Measurements from ENCODE around the gene PCCB.

The PCCB gene

DNA sequence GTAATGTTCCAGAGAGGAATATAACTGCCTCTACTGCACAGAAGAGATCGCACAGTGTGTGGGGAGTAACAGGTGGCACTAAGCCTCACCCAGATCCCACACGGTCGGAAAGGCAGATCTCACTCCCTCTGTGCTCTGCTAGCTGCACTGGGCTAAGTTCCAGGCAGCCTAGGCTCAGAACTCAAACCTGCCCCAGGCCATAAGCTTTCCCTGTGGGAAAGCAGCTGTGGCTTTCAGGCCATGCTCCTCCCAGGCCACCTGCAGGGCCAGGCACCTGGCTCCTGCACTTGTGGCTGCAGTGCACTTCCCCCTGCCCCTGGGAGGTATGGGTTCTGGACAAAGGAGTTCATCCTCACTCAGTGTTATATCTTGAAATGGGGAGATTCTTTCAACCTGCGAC is 27.5 kb downstream of the PCCB start:
- H3K4me3 ChIP-seq (ENCODE audit: low read depth, low read length) = no peak overlapping the region
- TF ChIP-seq, protein P1, sequence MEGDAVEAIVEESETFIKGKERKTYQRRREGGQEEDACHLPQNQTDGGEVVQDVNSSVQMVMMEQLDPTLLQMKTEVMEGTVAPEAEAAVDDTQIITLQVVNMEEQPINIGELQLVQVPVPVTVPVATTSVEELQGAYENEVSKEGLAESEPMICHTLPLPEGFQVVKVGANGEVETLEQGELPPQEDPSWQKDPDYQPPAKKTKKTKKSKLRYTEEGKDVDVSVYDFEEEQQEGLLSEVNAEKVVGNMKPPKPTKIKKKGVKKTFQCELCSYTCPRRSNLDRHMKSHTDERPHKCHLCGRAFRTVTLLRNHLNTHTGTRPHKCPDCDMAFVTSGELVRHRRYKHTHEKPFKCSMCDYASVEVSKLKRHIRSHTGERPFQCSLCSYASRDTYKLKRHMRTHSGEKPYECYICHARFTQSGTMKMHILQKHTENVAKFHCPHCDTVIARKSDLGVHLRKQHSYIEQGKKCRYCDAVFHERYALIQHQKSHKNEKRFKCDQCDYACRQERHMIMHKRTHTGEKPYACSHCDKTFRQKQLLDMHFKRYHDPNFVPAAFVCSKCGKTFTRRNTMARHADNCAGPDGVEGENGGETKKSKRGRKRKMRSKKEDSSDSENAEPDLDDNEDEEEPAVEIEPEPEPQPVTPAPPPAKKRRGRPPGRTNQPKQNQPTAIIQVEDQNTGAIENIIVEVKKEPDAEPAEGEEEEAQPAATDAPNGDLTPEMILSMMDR (conservative IDR thresholded peaks at IDR 0.05; ENCODE audit: low read depth, low read length) = no peak
- DNase-seq (ENCODE audit: low read depth) = no peak

DNA sequence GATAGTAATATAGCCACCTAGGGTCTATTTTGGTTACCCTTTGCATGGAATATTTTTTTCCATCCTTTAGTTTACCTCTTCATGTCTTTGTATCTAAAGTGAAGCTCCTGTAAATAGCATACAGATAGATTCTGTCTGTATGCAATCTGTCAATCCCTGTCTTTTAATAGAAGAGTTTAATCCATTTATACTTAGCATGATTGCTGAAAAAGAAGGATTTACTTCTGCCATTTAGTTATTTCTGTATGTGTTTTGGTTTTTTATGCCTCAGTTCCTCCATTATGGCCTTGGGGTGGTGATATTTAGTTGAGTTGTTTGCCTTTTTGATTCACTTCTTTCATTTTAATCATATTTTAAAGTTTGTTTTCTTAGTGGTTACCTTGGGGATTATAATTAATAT is 29.0 kb downstream of the PCCB start:
- TF ChIP-seq, protein P1 (conservative IDR thresholded peaks at IDR 0.05; ENCODE audit: low read depth, low read length) = no peak
- no peak overlapping the region for H3K4me3 ChIP-seq (ENCODE audit: low read depth, low read length)
- no peak for DNase-seq (ENCODE audit: low read depth)

DNA sequence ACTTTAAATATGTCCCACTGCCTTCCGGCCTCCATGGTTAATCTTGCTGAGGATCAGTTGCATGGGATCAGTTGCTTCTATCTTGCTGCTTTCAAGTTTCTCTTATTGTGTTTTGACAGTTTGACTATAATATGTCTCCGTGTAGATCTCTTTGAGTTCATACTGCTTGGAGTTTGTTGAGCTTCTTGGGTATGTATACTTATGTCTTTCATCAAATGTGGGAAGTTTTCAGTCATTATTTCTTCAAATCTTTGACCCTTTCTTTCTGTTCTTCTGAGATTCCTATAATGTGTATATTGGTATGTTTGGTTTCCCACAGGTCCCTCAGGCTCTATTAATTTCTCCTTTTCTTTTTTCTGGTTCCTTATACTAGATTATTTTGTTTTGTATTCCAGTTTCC is 30.8 kb downstream of the PCCB start:
- H3K4me3 ChIP-seq (ENCODE audit: low read depth, low read length) = no peak overlapping the region
- TF ChIP-seq, protein P1 (conservative IDR thresholded peaks at IDR 0.05; ENCODE audit: low read depth, low read length) = no peak
- DNase-seq (ENCODE audit: low read depth) = no peak

DNA sequence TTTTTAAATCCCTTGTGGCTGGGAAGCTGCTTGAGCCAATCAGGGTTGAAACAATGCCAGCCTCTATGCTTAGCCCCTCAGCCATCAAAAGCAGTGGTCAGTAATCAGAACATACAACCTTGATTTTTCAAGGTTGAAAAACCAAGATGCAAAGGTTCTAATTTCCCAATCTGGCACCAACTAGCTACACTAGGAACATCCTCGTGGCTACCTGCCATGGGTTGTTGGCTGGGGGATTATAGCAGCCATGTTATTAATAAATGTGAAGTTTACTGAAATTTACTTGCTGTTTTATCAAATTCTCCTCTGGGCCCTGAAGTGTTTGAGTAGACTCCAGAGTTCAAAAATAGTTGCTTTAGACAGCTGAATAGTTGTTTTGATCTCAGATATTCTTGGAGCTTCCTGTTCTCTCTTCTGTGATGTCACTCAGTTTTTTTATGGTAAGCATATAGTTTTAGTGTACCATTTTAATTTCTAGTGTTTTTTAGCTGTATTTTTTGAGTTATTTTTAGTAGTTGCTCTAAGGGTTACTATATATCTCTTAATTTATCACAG is 31.9 kb downstream of the PCCB start:
- TF ChIP-seq, protein P1 (conservative IDR thresholded peaks at IDR 0.05; ENCODE audit: low read depth, low read length) = no peak
- DNase-seq (ENCODE audit: low read depth) = peak; percentile 34
- no peak overlapping the region for H3K4me3 ChIP-seq (ENCODE audit: low read depth, low read length)

DNA sequence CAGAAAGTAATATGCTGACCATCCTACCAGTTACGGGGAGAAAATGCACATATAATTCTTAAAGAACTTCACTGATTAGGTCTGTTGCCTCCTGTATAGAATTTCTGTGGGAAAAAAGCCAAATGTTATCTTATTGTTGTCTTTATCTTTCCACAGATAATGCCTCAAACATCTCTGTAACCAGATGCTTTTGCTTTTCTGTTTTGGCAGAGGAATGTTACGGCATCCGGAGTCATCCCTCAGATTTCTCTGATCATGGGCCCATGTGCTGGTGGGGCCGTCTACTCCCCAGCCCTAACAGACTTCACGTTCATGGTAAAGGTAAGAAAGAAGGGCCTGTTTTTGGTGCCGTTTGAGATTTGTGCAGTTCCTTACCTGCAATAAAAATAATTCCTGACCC is 33.5 kb downstream of the PCCB start:
- peak; percentile 58 for DNase-seq (ENCODE audit: low read depth)
- H3K4me3 ChIP-seq (ENCODE audit: low read depth, low read length) = no peak overlapping the region
- TF ChIP-seq, protein P1 (conservative IDR thresholded peaks at IDR 0.05; ENCODE audit: low read depth, low read length) = no peak

DNA sequence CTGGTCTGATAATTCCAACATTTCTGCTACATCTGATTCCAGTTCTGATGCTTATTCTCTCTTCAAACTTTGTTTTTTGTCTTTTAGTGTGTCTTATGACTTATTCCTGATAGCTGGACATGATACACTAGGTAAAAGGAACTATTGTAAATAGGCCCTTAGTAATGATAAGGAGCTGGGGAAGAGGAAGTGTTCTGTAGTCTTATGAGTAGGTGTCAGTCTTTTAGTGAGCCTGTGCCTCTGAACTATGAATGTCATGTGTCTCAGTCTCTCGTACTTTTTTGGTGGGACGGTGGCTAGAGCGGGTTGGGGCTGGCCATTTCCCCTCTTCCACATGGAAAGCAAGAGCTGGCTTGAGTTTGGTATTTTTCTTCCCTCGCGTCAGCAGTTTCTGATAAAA is 41.2 kb downstream of the PCCB start:
- no peak overlapping the region for H3K4me3 ChIP-seq (ENCODE audit: low read depth, low read length)
- TF ChIP-seq, protein P1 (conservative IDR thresholded peaks at IDR 0.05; ENCODE audit: low read depth, low read length) = no peak
- DNase-seq (ENCODE audit: low read depth) = no peak

DNA sequence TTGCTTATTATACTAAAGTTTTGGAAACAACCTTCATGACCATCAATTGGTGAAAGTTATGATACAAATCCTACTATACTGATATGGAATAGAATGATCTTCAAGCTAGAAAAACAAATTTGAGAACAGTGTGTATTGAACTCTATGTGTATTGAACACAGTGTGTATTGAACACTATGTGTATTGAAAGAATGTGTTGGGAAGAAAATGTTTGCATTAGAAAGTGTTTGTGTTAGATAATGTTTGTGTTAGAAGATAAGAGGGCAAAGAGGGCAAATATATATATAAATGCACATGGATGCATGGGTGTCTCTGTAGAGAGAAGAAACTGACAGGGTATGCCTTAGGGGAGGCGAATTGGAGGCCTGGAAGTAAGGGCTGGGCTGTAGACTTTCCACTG is 42.4 kb downstream of the PCCB start:
- H3K4me3 ChIP-seq (ENCODE audit: low read depth, low read length) = no peak overlapping the region
- TF ChIP-seq, protein P1 (conservative IDR thresholded peaks at IDR 0.05; ENCODE audit: low read depth, low read length) = no peak
- DNase-seq (ENCODE audit: low read depth) = no peak

Measured in choroid plexus epithelial cell (primary cell).